NB4 (cell line): ENCODE data around the gene PIK3C2A.

Experiments used
- CTCF ChIP-seq: IDR thresholded peaks from one replicate; pipeline ENCODE4 v1.5.1; 2012; ENCODE audit warnings: low read depth, low read length
- POLR2A ChIP-seq: IDR thresholded peaks from 2 replicates; pipeline ENCODE4 v1.6.1; 2011; ENCODE audit warnings: mild to moderate bottlenecking; ENCODE audit not compliant: insufficient read length; ENCODE audit errors: extremely low read depth

GRCh38 chr11:17229481-17230152 is 21.8 kb upstream of the PIK3C2A start:
- TF ChIP-seq CTCF (no peak), POLR2A (no peak)
